PC-9 (cell line): ENCODE data around the gene PODXL. TPM values are rescaled to one million over a fixed set of nuclear protein-coding genes. Genes with fewer than 3 reads are reported as not detected.

ENCODE experiments used
- BruUV-seq: library from RNA; stranded (reverse); fragments of 400-500 nt; replicated peaks from 2 replicates; lab custom pipeline; 2021; lab: Mats Ljungman, UMichigan
- CTCF ChIA-PET: fragments of 300-600 bp; sonication (Branson Sonifier 250); formaldehyde crosslinking; loops from one replicate; lab custom pipeline; 2022; ENCODE audit warnings: antibody characterized with exemption; lab: Charles Lee
- POLR2A ChIA-PET: fragments of 300-600 bp; sonication (Branson Sonifier 250); formaldehyde crosslinking; loops from one replicate; lab custom pipeline; 2022; ENCODE audit warnings: antibody characterized with exemption; ENCODE audit not compliant: unreplicated experiment; lab: Charles Lee
- DNase-seq, 2 experiments: peaks; one replicate each; pipeline versions ENCODE4 v3.0.0 to v3.0.0-alpha.2; 2015 to 2022; ENCODE audit warnings: mixed read lengths in 1 of 2
- H2AFZ ChIP-seq: fragments of 200-600 bp; sonication (generic); 2 replicates; pipeline ENCODE4 v1.8.1; 2017; ENCODE audit warnings: antibody characterized with exemption
- H3F3A ChIP-seq: fragments of 200-600 bp; sonication (generic); 2 replicates; pipeline ENCODE4 v1.8.1; 2017; ENCODE audit warnings: antibody characterized with exemption, mild to moderate bottlenecking, low read depth; ENCODE audit not compliant: insufficient read depth
- H3K27ac ChIP-seq: fragments of 200-600 bp; sonication (generic); 2 replicates; pipeline ENCODE4 v1.6.1; 2016; ENCODE audit warnings: mixed run types
- H3K27me3 ChIP-seq: fragments of 200-600 bp; sonication (generic); 2 replicates; pipeline ENCODE4 v1.6.1; 2016; ENCODE audit warnings: low read depth, mixed run types; ENCODE audit not compliant: insufficient read depth
- H3K36me3 ChIP-seq: fragments of 200-600 bp; sonication (generic); 2 replicates; pipeline ENCODE4 v1.6.1; 2016; ENCODE audit warnings: low read depth, mixed run types
- H3K4me1 ChIP-seq: fragments of 200-600 bp; sonication (generic); replicated peaks from 2 replicates; pipeline ENCODE4 v1.6.1; 2016; ENCODE audit warnings: mixed run types; ENCODE audit not compliant: insufficient read depth
- H3K4me2 ChIP-seq: fragments of 200-600 bp; sonication (generic); 2 replicates; pipeline ENCODE4 v1.6.1; 2017; ENCODE audit warnings: mixed run types
- H3K4me3 ChIP-seq: fragments of 200-600 bp; sonication (generic); 2 replicates; pipeline ENCODE4 v1.6.1; 2016; ENCODE audit warnings: mixed run types
- H3K79me2 ChIP-seq: fragments of 200-600 bp; sonication (generic); 2 replicates; pipeline ENCODE4 v1.6.1; 2017; ENCODE audit warnings: low read depth, mixed run types
- H3K9me2 ChIP-seq: fragments of 200-600 bp; sonication (generic); 2 replicates; pipeline ENCODE4 v1.8.1; 2017; ENCODE audit warnings: mild to moderate bottlenecking; ENCODE audit not compliant: insufficient read depth
- H3K9me3 ChIP-seq: fragments of 200-600 bp; sonication (generic); 2 replicates; pipeline ENCODE4 v1.8.1; 2016; ENCODE audit warnings: low read depth; ENCODE audit not compliant: insufficient read depth
- H4K20me1 ChIP-seq: fragments of 200-600 bp; sonication (generic); 2 replicates; pipeline ENCODE4 v1.8.1; 2017; ENCODE audit not compliant: insufficient read depth
- EZH2 ChIP-seq: fragments of 200-600 bp; sonication (generic); IDR thresholded peaks from 2 replicates; pipeline ENCODE4 v1.8.0; 2017; ENCODE audit warnings: antibody characterized with exemption, low read depth
- intact Hi-C: fragments of 100-400 bp; cut with micrococcal nuclease; formaldehyde crosslinking; loops from one replicate; pipeline ENCODE4 v1.10.0; 2022; ENCODE audit not compliant: unreplicated experiment
- total RNA-seq: library from RNA; stranded (reverse); gene quantifications from 2 replicates; pipeline ENCODE4 v1.2.3, GENCODE V29; 2021
- TF ChIP-seq, protein P1 (sequence below): fragments of 200-600 bp; sonication (generic); conservative IDR thresholded peaks from 2 replicates; pipeline ENCODE4 v1.6.1; 2017; ENCODE audit warnings: mixed run types, antibody characterized with exemption, mild to moderate bottlenecking, moderate library complexity

The PODXL gene
- total RNA-seq, 1 experiment from 2014 or later, result 75.3 TPM

DNA sequence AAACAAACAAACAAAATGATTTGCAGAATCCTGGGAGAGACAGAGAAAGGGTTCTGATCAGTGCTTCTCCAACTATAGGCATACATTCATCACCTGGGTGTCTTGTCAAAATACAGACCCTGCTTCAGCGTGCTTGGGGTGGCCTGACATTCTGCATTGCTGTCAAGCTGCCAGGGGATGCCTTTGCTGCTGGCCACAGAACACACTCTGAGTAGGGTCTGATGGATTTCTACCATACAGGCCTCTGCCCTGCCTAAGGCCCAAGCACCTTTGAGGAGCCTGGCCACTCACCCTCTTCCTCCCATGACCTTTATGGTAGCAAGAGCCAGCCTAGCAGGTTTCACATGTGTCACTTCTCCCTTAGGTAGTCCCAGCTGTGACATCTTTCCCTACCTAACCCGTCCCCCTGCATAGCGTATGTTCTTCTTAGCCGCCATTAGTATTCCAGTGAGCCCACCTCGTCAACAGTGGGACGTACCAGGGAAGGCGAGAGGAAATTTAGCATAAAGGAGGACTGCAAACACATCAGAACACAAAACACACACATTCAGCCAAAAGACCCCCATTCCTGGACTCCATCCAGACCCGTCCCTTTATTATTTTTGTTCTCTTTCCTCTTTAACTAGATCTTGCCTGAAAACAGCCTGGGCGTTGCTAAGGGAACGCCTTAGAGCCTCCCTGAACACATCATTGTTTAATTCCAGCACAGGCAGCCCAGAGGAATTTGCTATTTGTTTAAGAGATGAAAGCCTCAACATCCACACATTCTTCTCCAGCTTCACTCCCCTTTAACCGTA lies 43.9 kb upstream of the PODXL start:
- no peaks in the 10 kb centered on the region for H4K20me1 ChIP-seq
- no peaks in the 10 kb centered on the region for H3K27me3 ChIP-seq
- POLR2A ChIA-PET, result no interaction called here
- no peak overlapping the region for H3K4me2 ChIP-seq
- no peaks in the 10 kb centered on the region for H3K9me3 ChIP-seq
- peaks cover 15% of the 10 kb centered on the region for H3K4me1 ChIP-seq
- intact Hi-C loops, result no loop called here
- CTCF ChIA-PET, result no interaction called here
- peaks cover 18% of the 10 kb centered on the region for H3F3A ChIP-seq
- TF ChIP-seq, protein P1, sequence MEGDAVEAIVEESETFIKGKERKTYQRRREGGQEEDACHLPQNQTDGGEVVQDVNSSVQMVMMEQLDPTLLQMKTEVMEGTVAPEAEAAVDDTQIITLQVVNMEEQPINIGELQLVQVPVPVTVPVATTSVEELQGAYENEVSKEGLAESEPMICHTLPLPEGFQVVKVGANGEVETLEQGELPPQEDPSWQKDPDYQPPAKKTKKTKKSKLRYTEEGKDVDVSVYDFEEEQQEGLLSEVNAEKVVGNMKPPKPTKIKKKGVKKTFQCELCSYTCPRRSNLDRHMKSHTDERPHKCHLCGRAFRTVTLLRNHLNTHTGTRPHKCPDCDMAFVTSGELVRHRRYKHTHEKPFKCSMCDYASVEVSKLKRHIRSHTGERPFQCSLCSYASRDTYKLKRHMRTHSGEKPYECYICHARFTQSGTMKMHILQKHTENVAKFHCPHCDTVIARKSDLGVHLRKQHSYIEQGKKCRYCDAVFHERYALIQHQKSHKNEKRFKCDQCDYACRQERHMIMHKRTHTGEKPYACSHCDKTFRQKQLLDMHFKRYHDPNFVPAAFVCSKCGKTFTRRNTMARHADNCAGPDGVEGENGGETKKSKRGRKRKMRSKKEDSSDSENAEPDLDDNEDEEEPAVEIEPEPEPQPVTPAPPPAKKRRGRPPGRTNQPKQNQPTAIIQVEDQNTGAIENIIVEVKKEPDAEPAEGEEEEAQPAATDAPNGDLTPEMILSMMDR, result no peak
- no peak for TF ChIP-seq EZH2
- no peak overlapping the region for H3K27ac ChIP-seq
- H3K9me2 ChIP-seq, result no peaks in the 10 kb centered on the region
- BruUV-seq, result no TSS peak
- H3K4me3 ChIP-seq, result no peak overlapping the region
- H3K79me2 ChIP-seq, result no peaks in the 10 kb centered on the region
- DNase-seq, result no peak
- no peaks in the 10 kb centered on the region for H3K36me3 ChIP-seq
- no peak overlapping the region for H2AFZ ChIP-seq

DNA sequence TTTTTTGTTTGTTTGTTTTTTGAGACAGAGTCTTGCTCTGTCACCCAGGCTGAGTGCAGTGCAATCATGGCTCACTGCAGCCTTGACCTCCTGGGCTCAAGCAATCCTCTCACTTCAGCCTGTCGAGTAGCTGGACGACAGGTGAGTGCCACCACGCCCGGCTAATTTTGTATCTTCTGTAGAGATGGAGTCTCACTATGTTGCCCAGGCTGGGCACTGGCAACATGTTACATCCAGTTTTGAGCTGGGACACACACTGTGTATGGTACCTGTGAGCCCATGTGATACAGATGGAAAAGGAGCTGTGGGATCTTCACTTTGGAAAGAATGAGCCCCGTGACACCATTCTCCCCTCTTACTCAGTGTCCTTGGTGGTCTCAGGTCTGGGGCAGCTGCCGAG lies 40.4 kb upstream of the PODXL start:
- Histone ChIP-seq H3K4me2 (no peak overlapping the region), H2AFZ (no peak overlapping the region), H3K36me3 (no peaks in the 10 kb centered on the region), H3K79me2 (no peaks in the 10 kb centered on the region), H3K9me2 (no peaks in the 10 kb centered on the region), H3F3A (no peaks in the 10 kb centered on the region; the same call in 1 of the 2 replicates), H3K4me3 (no peak overlapping the region), H4K20me1 (no peaks in the 10 kb centered on the region), H3K4me1 (no peaks in the 10 kb centered on the region), H3K27ac (no peak overlapping the region), H3K9me3 (no peaks in the 10 kb centered on the region), H3K27me3 (no peaks in the 10 kb centered on the region)
- CTCF ChIA-PET, result interaction anchor here (0.6 kb wide), 2 partner anchors 11 to 59 kb away, joined by 3 to 7 read pairs; no protein-coding TSS in a partner anchor
- DNase-seq, result no peak
- POLR2A ChIA-PET, result interaction anchor here (0.6 kb wide), 2 partner anchors 59 to 516 kb away, joined by 6 to 24 read pairs; no protein-coding TSS in a partner anchor
- intact Hi-C loops, result no loop called here
- TF ChIP-seq, protein P1, result no peak
- no peak for TF ChIP-seq EZH2
- no TSS peak for BruUV-seq

DNA sequence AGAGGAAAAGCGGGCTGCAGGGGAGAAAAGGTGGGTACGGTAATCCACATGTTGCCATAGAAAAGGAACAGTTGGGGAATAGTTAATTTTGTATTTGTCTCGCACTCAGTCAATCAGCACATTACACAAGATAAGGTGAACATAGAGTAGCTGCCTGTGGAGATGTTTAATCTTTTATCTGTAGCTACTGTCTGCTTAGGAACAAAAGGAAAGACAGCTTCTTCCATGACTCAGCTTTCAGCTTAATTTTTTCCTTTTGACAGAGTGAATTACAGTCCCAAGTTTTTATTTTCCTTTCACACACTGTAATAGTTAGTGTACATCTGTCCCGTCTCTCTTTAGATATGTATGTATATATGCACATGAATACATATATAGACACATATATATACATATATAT lies 39.3 kb upstream of the PODXL start:
- ChIA-PET CTCF (interaction anchor here (0.6 kb wide), 1 partner anchor 58 kb away, joined by 6 read pairs; no protein-coding TSS in a partner anchor), POLR2A (no interaction called here)
- Histone ChIP-seq H3K9me2 (no peaks in the 10 kb centered on the region), H3K9me3 (no peaks in the 10 kb centered on the region), H3K36me3 (no peaks in the 10 kb centered on the region), H3K4me1 (no peaks in the 10 kb centered on the region), H4K20me1 (no peaks in the 10 kb centered on the region), H3K27me3 (no peaks in the 10 kb centered on the region), H3K79me2 (no peaks in the 10 kb centered on the region), H3K4me2 (no peak overlapping the region), H2AFZ (no peak overlapping the region), H3K27ac (no peak overlapping the region), H3K4me3 (no peak overlapping the region), H3F3A (no peaks in the 10 kb centered on the region; the same call in 1 of the 2 replicates)
- TF ChIP-seq EZH2, result no peak
- TF ChIP-seq, protein P1, result no peak
- intact Hi-C loops, result no loop called here
- no peak for DNase-seq
- no TSS peak for BruUV-seq
